ENCODE measurements around the gene BANK1.

Gene BANK1

DNA sequence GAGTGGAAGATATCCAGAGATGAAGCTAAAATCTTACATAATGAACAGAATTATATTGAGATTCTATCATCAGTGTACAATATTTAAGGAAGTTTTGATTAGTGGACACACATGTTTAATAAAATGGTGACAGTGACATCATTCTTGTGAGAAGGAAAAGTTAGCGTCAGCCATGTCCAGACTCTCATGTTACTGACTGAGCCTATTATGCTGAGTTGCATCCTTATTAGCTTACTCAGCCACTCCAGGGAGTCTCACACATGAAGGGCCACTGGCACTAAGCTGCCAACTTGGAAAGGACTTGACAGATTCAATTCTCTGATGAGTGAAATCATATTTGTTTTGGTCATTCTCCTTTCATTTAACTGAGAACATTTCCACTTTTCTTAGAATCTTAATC, 170.6 kb downstream of the BANK1 start:
- DNase-seq, result no peak

- DNase-seq, result no peak
Observed at GRCh38 chr4:101967697-101968346, 177.3 kb downstream of the BANK1 start.

DNA sequence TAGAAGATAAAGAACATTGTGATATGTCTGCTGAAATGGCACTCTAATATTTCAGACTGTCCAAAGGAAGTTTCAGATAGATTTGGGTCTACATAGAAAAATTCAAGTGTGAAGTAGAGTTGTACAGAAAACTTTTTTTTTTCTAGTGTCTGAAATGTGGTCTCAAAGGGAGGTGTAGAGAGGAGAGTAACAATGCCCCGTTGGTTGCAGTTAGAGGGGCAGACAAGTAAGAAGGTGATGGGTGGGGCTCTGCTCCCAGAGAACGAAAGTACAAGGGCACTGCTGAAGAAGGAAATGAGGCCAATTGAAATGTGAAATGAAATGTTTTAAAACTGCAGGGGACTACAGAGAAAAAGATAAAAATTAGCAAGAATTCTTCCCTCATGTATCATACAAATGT, 177.8 kb downstream of the BANK1 start:
- DNase-seq, result no peak

GRCh38 chr4:101969965-101970364, 179.4 kb downstream of the BANK1 start:
- no peak for DNase-seq

- DNase-seq, result no peak
Observed at GRCh38 chr4:101970547-101971155, 180.1 kb downstream of the BANK1 start.

DNA sequence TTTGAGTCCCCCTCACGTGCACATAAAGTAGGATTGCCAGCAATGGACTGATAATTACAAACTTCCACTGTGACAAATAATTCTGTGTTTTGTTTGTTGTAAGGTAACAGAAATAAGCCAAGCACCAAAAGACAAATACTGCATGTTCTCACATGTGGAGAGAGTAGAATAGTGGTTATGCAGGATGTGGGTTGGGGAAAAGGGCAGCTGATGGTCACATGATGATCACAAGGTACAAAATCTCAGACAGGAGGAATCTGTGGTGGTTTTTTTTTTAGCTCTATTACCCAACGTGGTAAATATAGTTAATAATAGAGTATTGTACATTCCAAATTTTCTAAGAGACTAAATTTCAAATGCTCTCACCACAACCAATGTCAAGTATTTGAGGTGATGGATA, 182.3 kb downstream of the BANK1 start:
- DNase-seq, result no peak

GRCh38 chr4:101973361-101973760, 182.8 kb downstream of the BANK1 start:
- DNase-seq, result no peak

- DNase-seq, result no peak
Observed at GRCh38 chr4:101977076-101977475, 186.5 kb downstream of the BANK1 start.

DNA sequence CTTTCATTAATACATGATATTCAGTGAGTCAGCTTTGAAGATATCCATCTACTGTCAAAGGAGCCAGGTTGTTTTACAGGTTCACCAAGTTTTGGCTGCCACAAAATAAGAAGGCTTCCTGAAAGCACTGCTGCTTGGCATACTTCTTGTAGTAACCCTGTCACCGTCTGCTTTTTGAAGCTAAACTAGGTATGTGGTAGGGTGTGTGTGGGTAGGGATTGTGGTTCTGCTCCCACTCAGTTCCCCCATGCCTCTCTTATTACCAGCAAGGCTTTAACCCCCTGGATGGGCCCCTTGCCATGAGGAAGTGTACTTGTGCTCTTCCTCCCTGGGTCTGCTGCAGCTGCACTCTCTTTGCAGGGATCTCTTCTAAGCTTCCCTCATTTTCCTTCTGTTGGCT, 191.2 kb downstream of the BANK1 start:
- DNase-seq, result no peak

- no peak for DNase-seq
Observed at GRCh38 chr4:101983835-101984234, 193.3 kb downstream of the BANK1 start.

- DNase-seq, result no peak
Observed at GRCh38 chr4:101987623-101988243, 197.2 kb downstream of the BANK1 start.

DNA sequence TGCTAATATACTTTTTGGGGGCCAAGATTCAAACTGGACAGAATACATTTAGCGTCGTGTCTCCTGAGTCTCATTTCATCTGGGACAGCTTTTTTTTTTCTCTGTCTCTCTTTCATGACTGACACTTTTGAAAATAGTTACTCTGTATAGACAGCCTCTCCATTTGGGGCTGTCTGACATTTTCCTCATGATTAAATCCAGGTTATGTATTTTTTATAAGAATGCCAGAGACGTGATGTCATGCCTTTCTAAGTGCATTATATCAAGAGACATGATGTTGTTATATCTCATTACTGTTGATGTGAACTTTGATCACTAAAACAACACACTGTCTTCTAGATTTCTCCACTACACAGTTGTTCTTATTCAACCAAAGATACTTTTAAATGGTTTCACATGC, 199.0 kb downstream of the BANK1 start:
- no peak for DNase-seq

DNA sequence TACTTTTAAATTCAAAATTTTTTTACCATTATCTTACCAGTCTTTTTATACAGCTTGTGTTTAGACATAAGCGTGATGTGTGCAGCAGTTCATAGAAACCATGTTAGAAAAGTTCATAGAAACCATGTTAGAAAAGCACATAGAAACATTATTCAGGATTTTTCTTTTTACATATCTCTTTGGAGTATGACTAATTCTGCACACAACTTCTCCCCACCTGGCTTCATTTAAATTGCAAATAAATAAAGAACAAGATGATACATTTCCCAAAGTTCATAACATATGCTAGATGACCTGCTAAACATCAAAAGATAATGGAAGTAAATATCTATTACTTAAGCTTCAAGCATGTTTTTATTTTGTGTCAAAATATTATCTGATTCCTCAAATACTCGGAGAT, 201.9 kb downstream of the BANK1 start:
- no peak for DNase-seq

GRCh38 chr4:101993002-101993841, 202.7 kb downstream of the BANK1 start:
- DNase-seq, result no peak

DNA sequence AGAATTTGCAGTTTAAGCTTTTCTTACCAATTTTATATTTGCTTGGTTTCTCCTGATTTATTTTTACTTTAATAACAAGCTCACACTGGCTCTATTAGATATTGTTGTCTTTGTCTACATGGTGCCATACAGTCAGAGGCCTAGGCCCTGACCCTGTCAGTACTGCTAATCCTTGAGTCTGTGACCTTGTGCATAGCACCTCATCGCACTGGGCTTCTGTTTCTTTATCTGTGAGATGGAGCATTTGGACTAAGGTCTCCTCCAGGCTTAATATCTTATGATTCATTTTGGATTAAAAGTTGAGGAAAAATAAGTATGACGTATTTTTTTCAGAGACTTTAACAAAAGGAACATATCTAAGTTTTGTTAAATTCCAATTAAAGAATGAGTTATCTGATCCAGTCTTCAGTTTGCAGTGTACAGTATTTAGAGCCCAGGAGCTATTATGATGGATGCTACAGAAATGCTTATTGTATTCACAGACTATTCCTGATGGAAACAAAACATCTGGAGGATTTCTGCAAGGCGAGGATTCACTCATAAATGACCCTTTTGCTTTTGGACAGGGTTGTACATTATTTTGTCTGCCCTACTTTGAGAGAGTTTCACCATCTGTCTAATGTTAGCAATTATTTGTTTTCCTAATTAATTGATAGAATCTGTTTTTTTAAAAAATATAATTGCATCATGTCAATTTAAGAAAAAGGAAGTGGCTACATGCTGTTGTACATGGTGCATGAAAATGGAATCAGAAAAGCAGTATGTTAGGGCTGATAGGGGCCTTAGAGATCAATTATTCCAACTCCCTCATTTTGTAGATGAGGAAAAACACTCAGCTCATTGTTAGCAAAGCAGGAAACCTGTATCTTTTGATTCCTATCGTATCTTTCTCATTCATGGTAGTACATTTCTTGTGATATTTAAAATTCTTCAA, 203.6 kb downstream of the BANK1 start:
- DNase-seq, result no peak

DNA sequence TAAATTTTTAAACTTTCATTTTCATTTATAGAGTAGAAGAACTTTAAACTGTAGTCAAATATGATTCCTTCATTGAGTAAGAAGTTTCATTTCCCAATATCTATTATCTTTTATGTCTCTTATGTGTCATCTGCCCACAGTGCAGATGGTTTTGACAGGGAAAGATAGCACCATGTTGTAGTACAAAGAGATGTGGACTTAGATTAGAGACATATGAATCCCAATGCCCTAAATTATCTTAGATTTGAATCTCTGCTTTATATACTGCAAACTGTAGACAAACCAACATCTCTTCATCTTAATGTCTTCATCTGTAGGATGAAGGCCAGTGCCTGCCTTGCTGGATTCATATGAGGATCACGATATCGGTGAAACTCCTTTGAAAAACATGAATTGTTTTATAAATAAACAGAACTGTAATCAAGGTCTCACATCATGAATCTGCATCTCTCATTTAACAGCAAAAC, 217.5 kb downstream of the BANK1 start:
- no peak for DNase-seq

DNA sequence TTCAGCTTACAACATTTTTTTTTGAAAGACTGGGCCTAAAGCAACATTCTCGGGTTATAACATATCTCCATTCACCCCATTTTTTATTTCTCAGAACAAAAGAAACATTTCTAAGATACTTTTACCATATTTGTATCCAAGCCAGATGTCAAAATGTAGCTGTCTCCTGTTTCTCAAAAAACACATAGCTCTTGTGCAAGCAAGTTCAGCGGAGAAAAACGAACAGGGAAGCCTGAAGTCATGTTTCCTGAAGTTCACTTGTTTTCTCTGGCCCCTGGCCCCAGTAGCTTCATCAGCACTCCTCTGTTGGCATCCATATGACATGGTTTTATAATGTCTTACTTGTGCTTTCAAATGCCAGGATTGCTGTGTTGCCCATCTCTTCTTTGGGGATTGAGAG, 218.2 kb downstream of the BANK1 start:
- no peak for DNase-seq

GRCh38 chr4:102022343-102022742, 231.8 kb downstream of the BANK1 start:
- no peak for DNase-seq

- no peak for DNase-seq
Observed at GRCh38 chr4:102027961-102028360, 237.4 kb downstream of the BANK1 start.

DNA sequence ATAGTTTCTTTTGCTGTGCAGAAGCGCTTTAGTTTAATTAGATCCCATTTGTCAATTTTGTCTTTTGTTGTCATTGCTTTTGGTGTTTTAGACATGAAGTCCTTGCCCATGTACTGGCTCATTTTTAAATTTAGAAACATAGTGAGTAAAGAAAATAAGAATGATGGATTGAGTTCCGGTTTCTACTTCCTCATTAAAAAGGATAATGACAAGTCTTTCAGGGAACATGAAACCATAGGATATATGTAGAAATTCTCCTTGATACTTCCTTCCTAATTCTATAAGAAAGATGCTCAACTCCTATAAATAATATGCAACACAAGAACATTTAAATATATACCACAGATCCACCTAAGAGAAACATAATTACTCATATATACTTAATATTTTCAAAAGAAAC, 240.9 kb downstream of the BANK1 start:
- DNase-seq, result no peak

DNA sequence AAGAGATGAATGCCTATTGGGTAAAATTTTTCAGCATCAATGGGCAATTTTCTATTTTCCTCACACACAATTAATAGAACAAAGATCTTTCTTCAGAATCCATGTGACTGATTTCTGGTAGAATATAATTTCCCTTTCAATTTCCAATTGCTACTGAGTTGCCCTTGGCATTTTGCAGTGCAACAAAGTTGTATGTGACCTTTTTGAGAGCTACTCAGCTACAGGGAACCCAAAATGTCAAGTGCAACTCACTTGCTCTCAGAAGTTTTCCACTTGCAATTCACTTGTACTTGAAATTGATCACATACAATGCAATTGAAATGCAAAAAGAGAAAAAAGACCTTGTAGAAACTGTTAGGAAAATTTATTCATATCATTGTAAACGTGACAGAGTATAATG, 245.5 kb downstream of the BANK1 start:
- no peak for DNase-seq

- no peak for DNase-seq
Observed at GRCh38 chr4:102036619-102037376, 246.3 kb downstream of the BANK1 start.
